Measurements from ENCODE around the gene CPED1. TPM values are rescaled to one million over a fixed set of nuclear protein-coding genes. Genes with fewer than 3 reads are reported as not detected.

CPED1 gene
- total RNA-seq, 1 experiment from 2014 or later, result 0.44 TPM

DNA sequence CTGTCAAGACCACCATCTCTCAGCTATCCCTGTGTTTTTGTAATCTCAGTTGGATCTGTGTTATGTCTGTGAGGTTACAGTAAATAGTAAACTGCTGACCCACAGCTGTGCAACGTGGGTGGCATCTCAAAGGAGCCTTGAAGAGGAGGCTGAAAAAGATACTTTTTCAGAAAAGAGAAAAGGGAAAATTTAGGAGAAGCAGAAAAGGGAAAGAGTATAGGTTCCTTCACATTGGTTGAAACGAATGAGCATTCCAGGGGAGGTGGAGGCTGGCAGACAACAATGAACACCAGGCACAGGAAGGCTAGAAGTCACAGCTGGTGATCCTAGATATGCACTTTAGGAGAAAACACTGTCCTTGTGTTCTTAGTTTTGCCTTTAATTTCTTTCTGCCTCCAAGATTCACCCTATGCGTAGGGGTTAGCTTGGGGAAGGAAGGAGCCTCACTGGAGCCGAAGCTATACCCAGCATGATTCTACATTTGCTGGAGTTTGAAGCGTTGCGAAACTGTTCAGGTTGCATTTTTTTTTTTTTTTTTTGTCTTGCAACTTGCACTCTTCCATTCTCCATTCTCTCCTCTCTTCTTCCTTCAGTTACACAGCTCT is 18.3 kb downstream of the CPED1 start (continued):
- TF ChIP-seq, protein P1, sequence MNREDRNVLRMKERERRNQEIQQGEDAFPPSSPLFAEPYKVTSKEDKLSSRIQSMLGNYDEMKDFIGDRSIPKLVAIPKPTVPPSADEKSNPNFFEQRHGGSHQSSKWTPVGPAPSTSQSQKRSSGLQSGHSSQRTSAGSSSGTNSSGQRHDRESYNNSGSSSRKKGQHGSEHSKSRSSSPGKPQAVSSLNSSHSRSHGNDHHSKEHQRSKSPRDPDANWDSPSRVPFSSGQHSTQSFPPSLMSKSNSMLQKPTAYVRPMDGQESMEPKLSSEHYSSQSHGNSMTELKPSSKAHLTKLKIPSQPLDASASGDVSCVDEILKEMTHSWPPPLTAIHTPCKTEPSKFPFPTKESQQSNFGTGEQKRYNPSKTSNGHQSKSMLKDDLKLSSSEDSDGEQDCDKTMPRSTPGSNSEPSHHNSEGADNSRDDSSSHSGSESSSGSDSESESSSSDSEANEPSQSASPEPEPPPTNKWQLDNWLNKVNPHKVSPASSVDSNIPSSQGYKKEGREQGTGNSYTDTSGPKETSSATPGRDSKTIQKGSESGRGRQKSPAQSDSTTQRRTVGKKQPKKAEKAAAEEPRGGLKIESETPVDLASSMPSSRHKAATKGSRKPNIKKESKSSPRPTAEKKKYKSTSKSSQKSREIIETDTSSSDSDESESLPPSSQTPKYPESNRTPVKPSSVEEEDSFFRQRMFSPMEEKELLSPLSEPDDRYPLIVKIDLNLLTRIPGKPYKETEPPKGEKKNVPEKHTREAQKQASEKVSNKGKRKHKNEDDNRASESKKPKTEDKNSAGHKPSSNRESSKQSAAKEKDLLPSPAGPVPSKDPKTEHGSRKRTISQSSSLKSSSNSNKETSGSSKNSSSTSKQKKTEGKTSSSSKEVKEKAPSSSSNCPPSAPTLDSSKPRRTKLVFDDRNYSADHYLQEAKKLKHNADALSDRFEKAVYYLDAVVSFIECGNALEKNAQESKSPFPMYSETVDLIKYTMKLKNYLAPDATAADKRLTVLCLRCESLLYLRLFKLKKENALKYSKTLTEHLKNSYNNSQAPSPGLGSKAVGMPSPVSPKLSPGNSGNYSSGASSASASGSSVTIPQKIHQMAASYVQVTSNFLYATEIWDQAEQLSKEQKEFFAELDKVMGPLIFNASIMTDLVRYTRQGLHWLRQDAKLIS (CRISPR knock-in tag; IDR thresholded peaks at IDR 0.05; ENCODE audit: borderline replicate concordance), result no peak
- TF ChIP-seq, protein P2, sequence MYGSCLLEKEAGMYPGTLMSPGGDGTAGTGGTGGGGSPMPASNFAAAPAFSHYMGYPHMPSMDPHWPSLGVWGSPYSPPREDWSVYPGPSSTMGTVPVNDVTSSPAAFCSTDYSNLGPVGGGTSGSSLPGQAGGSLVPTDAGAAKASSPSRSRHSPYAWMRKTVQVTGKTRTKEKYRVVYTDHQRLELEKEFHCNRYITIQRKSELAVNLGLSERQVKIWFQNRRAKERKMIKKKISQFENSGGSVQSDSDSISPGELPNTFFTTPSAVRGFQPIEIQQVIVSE (CRISPR knock-in tag; IDR thresholded peaks at IDR 0.05; ENCODE audit: borderline replicate concordance), result no peak
- no peak for TF ChIP-seq GTF2I (CRISPR knock-in tag; conservative IDR thresholded peaks at IDR 0.05)
- TF ChIP-seq ZNF121 (CRISPR knock-in tag; IDR thresholded peaks at IDR 0.05), result no peak
- no peak for TF ChIP-seq MXD4 (CRISPR knock-in tag; IDR thresholded peaks at IDR 0.05; ENCODE audit: borderline replicate concordance)
- TF ChIP-seq ZNF138 (CRISPR knock-in tag; conservative IDR thresholded peaks at IDR 0.05), result no peak
- TF ChIP-seq, protein P3, sequence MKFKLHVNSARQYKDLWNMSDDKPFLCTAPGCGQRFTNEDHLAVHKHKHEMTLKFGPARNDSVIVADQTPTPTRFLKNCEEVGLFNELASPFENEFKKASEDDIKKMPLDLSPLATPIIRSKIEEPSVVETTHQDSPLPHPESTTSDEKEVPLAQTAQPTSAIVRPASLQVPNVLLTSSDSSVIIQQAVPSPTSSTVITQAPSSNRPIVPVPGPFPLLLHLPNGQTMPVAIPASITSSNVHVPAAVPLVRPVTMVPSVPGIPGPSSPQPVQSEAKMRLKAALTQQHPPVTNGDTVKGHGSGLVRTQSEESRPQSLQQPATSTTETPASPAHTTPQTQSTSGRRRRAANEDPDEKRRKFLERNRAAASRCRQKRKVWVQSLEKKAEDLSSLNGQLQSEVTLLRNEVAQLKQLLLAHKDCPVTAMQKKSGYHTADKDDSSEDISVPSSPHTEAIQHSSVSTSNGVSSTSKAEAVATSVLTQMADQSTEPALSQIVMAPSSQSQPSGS (CRISPR knock-in tag; IDR thresholded peaks at IDR 0.05; ENCODE audit: borderline replicate concordance, low read depth), result no peak
- TF ChIP-seq, protein P4, sequence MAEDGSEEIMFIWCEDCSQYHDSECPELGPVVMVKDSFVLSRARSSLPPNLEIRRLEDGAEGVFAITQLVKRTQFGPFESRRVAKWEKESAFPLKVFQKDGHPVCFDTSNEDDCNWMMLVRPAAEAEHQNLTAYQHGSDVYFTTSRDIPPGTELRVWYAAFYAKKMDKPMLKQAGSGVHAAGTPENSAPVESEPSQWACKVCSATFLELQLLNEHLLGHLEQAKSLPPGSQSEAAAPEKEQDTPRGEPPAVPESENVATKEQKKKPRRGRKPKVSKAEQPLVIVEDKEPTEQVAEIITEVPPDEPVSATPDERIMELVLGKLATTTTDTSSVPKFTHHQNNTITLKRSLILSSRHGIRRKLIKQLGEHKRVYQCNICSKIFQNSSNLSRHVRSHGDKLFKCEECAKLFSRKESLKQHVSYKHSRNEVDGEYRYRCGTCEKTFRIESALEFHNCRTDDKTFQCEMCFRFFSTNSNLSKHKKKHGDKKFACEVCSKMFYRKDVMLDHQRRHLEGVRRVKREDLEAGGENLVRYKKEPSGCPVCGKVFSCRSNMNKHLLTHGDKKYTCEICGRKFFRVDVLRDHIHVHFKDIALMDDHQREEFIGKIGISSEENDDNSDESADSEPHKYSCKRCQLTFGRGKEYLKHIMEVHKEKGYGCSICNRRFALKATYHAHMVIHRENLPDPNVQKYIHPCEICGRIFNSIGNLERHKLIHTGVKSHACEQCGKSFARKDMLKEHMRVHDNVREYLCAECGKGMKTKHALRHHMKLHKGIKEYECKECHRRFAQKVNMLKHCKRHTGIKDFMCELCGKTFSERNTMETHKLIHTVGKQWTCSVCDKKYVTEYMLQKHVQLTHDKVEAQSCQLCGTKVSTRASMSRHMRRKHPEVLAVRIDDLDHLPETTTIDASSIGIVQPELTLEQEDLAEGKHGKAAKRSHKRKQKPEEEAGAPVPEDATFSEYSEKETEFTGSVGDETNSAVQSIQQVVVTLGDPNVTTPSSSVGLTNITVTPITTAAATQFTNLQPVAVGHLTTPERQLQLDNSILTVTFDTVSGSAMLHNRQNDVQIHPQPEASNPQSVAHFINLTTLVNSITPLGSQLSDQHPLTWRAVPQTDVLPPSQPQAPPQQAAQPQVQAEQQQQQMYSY (CRISPR knock-in tag; IDR thresholded peaks at IDR 0.05), result no peak
- TF ChIP-seq, protein P5, sequence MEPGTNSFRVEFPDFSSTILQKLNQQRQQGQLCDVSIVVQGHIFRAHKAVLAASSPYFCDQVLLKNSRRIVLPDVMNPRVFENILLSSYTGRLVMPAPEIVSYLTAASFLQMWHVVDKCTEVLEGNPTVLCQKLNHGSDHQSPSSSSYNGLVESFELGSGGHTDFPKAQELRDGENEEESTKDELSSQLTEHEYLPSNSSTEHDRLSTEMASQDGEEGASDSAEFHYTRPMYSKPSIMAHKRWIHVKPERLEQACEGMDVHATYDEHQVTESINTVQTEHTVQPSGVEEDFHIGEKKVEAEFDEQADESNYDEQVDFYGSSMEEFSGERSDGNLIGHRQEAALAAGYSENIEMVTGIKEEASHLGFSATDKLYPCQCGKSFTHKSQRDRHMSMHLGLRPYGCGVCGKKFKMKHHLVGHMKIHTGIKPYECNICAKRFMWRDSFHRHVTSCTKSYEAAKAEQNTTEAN (CRISPR knock-in tag; IDR thresholded peaks at IDR 0.05), result no peak
- no peak for TF ChIP-seq TCF7 (CRISPR knock-in tag; IDR thresholded peaks at IDR 0.05; ENCODE audit: low read depth)
- TF ChIP-seq, protein P6, sequence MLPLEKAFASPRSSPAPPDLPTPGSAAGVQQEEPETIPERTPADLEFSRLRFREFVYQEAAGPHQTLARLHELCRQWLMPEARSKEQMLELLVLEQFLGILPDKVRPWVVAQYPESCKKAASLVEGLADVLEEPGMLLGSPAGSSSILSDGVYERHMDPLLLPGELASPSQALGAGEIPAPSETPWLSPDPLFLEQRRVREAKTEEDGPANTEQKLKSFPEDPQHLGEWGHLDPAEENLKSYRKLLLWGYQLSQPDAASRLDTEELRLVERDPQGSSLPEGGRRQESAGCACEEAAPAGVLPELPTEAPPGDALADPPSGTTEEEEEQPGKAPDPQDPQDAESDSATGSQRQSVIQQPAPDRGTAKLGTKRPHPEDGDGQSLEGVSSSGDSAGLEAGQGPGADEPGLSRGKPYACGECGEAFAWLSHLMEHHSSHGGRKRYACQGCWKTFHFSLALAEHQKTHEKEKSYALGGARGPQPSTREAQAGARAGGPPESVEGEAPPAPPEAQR (CRISPR knock-in tag; IDR thresholded peaks at IDR 0.05), result no peak
- TF ChIP-seq, protein P7, sequence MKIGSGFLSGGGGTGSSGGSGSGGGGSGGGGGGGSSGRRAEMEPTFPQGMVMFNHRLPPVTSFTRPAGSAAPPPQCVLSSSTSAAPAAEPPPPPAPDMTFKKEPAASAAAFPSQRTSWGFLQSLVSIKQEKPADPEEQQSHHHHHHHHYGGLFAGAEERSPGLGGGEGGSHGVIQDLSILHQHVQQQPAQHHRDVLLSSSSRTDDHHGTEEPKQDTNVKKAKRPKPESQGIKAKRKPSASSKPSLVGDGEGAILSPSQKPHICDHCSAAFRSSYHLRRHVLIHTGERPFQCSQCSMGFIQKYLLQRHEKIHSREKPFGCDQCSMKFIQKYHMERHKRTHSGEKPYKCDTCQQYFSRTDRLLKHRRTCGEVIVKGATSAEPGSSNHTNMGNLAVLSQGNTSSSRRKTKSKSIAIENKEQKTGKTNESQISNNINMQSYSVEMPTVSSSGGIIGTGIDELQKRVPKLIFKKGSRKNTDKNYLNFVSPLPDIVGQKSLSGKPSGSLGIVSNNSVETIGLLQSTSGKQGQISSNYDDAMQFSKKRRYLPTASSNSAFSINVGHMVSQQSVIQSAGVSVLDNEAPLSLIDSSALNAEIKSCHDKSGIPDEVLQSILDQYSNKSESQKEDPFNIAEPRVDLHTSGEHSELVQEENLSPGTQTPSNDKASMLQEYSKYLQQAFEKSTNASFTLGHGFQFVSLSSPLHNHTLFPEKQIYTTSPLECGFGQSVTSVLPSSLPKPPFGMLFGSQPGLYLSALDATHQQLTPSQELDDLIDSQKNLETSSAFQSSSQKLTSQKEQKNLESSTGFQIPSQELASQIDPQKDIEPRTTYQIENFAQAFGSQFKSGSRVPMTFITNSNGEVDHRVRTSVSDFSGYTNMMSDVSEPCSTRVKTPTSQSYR (CRISPR knock-in tag; IDR thresholded peaks at IDR 0.05), result no peak
- TF ChIP-seq ZNF317 (CRISPR knock-in tag; IDR thresholded peaks at IDR 0.05; ENCODE audit: borderline replicate concordance, low read depth), result no peak

All from WTC11 (cell line).